Fibroblast of skin of right quadriceps (primary cell): Measurements from ENCODE around the gene FILIP1L.
"Not testable (repeated sequence)": the region's sequence is repeated elsewhere in the genome, so short reads cannot be mapped to it uniquely, and the experiment has no call there.

Source experiments
- DNase-seq: peaks from one replicate; pipeline ENCODE4 v3.0.0-alpha.2; 2013

FILIP1L gene

DNA sequence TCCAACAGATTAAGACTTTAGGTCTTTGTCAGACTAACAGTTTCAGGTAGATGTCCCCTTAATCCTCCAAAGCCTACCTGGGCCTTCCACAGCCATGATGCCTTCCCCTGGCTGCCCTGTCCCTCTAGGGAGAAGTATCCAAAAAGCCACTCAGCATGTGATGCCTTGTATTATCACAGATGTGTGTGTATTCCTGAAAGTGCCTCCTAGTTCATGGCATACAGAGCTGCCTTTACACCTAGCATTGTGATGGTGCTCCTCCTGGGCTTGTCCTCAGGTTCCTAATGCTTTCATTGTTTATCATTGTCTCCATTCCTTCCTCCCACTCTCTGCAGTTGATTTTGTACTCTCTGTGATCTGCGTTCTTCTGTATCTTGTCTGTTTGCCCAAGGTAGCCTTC is 253.1 kb downstream of the FILIP1L start:
- DNase-seq = no peak

DNA sequence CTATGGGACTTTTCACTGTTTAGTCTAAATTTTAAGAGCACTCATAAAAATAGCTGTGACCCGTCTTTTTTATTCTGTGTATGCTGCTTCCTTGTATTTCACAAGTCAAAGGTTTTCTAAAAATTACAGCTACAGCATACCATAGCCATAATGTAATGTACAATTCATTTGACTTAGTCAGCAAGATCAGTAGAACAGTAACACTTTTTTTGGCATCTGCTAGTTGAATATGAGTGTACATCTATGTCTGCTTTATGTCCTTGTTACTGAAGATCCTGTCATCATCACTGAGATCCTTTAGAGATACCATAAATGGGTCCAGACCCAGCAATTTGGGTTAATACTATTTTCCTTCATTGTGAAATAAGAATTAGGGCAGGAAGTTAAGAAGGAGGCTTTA is 254.5 kb downstream of the FILIP1L start:
- DNase-seq = peak; percentile 99

DNA sequence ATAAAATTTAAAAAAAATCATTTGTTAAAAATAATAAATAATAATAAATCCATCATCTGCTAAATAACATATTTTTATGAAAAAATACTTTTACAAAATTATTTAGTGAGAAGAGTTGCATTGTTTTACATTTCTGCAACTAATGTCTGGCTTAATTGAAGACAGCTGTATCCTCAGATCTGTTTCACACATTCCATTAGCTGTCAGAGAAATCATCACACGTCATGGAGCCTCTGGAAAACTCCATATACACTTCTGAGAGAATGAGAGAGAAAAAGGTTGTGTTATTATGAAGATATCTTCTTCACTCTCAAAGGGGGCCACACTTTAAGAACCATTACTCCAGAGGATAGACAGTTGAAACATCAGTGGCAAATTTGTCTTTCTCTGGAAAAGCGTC is 255.8 kb downstream of the FILIP1L start:
- DNase-seq = peak; percentile 72

DNA sequence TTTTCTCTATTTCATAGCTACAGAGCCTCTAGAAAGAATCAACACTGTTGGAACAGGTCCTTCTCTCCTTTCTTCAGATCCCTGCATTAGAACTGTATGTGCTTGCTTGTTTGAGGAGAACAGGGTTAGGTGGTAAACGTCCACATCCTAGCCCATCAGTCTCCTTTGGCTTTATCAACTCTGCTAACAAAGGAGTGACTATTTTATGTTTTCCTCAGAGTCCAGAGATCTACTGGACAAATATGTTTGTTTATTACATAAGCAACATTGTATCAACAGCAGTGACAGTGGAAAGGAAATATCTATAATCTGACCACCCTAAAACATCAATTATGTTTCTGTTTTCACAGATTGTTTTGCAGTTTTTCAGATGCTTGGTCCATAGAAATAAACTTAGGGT is 257.0 kb downstream of the FILIP1L start:
- no peak for DNase-seq

DNA sequence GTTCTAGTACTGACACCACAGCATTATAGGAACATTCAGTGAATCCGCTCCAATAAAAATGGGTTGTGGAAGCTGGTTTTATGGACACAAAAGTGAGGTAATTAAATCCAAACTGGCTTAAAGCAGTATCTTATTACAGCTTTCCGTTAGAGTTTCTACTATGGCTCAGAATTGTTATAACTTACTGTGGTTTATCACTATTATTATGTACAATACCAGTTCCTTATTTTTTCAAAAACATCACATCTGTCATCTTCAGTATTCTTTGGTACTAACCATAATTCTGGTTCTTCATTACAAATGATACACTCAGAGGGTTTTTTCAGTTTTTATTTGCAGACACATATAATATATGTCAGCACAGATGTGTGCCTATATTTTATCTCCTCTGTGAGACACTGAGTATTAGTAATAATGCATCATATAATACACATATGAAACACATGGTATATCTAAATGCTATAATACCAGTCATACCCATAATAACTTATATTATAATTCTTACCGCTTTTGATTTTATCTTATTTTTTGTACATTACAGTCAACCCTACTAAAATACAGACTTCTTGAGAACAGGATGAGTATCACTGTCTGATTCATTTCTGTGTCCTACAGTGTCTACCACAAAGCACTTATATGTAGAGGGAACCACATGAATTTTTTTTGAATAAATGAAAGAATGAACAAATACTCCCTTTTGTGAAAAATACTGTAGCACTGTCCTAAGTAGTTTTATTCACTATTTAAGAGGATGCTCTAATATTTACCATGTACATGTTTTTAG is 257.7 kb downstream of the FILIP1L start:
- no peak for DNase-seq

DNA sequence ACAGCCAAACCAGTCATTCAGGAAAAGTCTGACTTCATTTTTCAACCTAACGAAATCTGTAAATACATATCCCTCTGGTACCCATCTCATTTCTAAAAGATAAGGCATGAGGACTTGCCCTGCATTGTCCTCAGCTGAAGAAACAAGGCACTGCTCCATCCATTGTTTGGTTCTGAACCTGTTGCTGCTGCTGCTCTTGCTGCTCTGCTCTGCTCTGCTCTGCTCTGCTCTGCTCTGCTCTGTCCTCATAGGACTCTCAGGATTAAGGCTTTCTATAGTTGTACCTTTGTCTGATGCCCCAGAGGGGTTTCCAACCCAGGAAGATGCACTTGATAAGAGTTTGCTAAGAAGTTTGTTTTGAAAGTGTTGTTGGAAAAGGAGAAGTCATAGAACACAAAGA is 258.4 kb downstream of the FILIP1L start:
- DNase-seq = no peak

DNA sequence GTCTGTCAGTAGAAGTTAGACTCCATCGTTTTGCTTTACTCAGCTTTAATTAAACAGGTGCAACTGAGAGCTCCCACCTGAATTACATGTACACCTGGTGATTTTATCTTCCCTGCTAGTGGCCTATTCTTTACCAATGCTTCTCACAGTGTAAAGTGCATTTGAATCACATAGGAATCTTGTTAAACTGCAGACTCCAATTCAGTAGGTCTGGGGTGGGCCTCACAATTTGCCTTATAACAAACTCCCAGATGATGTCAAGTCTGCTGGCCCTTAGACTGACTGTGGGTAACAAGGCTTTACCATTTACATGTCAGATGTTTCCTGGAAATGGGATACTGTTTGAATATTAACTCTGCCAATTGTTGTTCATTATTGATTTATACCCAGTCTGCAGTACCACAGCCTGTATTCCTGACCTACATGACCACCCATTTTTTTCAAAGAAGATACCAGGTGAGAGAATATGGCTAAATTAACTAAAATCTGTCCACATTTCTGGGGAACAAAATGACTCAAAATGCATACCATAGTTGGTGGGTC is 259.5 kb downstream of the FILIP1L start:
- no peak for DNase-seq

DNA sequence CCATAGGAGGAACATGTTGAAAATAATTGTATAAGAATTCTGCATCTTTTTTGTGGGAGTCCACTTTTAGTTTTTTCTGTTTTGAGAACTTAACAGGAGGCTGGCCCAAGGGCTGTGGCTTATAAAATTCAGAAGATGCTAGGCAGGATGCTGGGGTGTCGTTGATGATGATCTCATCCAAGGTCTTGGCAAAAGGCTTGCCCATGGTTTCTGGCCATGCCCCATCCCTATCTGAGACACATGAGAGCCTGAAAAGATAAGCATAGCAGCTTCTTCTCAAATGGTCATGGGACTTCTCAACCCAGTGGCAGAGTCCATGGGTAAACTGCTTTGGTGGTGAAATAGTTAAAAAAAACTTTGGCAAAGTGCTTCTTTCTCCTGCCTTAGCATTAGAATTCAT is 261.4 kb downstream of the FILIP1L start:
- DNase-seq = no peak

DNA sequence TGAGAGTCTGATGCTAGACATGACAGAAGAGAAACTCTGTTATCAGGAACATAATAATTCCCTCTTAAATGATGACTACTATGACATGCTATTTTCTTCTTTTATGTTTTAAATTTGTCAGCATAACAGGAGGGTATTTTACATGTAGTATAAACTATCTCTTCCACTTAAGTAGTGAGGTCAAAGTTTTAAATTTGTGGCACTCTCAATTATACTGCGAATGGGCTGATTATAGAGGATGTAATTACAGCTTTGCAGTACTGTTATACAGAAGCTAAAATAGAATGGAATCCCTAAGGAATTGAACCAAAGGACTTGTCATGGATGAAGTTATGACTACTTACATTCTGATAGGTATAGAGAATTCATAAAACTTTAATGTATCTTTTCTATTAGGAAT is 262.3 kb downstream of the FILIP1L start:
- no peak for DNase-seq

DNA sequence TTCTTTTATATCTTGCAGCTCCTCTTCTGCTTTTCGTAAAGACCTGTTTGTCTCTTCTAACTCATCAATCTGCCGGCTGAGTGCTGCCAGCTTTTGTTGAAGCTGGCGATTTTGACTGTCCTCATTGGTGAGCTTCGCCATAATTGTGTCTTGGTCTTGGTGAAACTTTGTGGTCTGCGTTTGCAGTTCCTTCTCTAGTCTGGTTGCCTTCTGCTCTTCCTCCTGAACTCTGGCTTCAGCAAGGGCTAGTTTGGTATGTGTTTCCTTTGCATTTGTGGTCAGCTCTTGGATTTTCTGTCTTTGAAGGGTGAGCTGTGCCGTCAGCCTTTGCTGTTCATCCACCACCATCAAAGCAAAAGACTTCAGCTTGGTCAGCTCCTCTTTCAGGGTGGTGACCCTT is 263.7 kb downstream of the FILIP1L start:
- no peak for DNase-seq

DNA sequence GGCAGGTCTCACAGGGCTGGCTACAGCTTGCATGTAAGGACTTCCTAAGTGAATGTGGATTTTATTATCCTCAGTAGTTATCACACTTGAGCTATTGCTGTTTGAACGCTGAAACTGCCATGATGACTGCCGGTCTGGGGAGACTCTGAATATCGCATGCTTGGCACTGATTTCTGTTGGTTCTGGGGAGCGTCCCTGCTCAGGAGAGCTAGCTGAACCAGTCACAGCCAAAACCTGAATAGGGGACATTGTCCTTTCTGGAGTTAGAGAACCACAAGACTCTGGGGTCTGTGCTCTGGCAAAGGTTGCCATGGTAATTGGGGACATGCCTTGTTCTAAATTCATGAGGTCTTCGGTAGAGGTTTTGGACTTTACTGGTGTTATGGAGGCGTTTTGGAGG is 265.9 kb downstream of the FILIP1L start:
- DNase-seq = no peak

DNA sequence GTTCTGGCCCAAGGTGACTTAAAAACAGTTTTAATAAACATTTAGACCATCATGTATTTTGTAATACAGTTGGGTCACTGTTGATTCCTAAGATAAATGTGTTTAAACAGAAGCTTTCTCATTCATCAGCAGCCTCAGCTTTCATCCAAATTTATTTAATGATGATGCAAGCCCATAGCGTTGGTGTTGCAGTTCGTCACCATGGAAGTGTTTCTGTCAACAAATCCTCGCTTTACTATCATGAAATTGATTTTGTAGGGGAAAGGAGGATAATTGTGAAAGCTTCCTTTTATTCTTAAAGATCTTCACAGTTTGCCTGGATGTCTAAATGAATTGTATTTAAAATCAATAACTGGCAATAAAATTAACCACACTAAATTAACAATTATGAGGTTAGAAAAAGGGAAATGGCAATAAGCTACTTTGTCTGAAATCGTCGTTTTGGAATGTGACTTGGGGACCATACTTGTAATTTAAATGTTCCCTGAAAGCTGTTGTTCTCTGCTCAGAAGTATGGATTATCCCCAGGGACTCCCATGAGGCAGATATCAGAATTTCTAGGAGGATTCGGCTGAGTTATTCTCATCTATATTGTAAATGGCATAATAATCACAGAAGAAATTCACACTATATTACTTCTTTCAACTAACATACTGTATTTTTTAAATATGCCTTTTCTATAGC is 267.7 kb downstream of the FILIP1L start:
- DNase-seq = peak; percentile 72

DNA sequence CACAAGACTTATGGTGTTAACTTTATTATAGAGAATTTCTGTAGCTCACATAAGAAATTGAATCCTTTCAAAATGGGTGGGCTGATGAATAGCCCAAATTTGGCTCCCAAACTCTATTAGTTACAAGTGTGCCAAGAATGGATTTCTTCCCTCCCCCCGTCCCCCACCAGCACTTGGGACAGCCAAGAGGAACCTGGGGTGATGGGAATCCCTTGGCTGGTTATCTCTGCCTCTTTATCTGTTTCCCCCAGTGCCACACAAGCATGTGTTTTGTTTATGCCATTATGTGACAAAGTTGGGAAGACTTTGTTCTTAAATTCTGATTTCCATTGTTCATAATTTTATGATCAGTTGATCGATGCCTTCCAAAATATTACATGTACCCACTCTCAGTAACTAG is 268.3 kb downstream of the FILIP1L start:
- no peak for DNase-seq

DNA sequence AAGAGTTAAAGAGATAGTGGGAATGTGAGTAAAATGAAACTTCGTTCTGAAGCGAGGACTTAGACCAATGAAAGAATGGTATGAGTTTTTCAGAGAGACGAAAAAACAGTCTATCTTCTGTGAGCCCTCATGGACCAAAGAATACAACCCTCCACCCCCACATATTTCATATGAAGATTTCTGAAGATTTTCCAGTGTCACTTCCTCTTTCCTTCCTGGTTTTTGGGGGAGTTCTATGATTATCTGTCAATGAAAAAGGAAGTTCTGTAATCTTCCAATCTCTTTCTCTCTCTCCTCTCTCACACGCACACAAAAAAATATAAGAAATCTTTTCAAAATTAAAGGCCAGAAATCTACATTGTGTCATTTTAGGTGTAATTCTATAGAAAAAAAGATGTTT is 269.0 kb downstream of the FILIP1L start:
- no peak for DNase-seq

DNA sequence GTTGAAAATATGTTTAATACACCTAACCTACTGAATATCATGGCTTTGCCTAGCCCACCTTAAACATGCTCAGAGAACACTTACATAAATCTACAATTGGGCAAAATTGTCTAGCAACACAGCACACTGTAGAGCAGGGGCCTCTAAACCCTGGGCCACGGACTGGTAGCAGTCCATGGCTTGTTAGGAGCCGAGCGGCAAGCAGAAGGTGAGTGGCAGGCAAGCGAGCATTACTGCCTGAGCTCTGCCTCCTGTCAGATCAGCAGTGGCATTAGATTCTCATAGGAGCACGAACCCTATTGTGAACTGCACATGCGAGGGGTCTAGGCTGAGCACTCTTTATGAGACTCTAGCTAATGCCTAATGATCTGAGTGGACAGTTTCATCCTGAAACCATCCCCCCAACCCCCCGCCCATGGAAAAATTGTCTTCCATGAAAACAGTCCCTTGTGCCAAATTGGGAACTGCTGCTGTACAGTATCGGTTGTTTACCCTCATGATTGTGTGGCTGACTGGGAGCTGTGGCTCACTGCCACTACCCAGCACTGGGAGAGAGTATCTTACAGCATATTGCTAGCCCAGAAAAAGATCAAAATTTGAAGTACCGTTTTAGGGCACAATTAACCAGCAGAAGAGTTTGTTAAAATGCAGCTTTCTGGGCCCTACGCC is 270.6 kb downstream of the FILIP1L start:
- DNase-seq = no peak

DNA sequence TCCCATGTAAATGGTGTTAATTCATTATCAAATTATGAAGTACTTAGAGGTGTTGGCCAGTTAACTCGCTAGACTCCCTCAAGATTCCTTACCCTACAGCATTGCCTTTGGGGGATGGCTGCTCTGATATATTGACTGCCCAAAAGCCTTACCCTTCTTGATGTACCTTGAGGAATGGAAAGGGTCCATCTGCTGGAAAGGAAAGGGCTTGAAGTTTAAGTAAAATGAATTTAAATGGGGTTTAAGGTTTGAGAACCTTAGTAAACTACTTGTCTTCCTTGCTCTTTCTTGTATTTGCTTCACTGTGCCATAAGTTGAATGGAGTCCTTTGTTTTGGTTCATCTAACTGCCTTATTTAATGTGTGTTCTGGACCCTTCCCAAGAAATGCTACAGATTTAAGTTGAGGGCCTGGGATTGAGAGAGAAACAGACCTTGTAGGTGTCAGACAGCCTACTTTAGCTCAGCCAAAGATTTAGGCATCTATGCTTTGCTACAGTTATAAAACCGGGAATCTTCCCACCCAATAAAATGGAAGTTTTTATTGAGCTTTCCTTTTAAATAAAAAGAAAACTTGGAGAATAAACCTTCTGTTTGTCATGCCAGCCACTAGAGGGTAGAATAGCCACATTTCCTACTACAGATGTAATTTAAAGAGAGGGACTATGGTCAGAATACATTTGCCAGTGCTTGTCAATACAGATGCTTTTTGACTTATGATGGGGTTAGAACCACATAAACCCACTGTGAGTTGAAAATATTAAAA is 271.3 kb downstream of the FILIP1L start:
- DNase-seq = peak; percentile 60

DNA sequence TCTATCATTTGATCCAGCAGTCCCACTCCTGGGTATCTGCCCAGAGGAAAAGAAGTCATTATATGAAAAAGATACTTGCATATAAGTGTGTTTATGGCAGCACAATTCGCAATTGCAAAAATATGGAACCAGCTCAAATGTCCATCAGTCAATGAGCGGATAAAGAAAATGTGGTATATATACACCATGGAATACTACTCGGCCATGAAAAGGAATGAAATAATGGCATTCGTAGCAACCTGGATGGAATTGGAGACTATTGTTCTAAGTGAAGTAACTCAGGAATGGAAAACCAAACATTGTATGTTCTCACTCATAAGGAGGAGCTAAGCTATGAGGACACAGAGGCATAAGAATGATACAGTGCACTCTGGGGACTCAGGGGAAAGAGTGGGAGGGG is 272.4 kb downstream of the FILIP1L start:
- DNase-seq = not testable (repeated sequence)

DNA sequence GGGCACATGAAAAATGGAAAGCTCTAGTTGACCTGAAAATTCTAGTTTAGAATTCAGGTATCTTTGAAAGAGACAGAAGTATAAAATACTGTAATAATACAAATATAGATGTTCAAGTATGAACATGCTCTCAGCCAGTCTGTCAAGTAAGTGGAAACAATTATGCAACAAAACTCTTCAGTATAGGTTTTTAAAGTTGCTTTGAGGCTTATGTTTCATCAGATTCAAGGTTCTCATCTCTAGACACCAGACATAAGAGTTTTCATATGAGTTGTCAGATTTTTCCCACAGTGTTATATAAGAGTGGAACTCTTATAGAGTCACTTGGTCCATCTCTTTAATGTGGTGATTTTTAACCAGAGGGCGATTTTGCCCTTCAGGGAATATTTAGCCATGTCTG is 274.7 kb downstream of the FILIP1L start:
- DNase-seq = no peak

DNA sequence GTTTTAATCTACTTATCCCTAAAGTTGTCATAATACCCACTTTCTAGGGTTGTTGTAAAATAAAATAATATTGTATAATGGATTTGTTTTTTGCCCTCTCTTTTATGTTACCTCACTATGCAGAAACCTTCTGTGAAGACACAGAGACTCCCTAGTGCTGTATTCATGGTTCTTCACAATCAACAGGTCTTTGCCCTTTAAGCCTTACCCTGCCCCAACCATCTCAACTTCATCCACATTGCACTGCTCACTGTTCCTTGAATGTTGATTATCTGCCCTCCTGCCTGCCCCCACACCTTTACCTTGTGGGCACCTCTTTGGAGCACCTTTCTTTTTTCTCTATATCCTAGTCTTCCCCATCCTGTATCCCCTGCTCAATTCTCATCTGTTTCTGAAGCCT is 275.5 kb downstream of the FILIP1L start:
- DNase-seq = no peak

DNA sequence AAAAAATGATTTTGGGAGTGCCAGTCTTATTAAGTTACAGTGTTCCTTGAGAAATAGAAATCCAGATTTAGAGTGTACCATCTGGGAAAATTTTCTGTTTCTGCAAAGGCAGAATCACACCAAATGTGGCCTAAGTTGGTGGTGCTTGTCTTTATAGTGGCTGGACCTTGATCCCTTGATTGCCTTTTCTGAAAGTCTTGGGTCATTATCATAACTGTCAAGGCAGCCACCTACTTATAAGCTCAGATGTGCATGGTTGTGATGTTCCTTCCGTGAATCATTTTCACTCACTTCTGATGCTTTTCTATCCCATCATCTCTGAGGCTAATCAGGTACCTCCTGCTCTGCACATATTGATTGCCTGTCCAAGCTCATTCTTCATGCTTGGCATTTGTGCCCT is 276.6 kb downstream of the FILIP1L start:
- DNase-seq = no peak

DNA sequence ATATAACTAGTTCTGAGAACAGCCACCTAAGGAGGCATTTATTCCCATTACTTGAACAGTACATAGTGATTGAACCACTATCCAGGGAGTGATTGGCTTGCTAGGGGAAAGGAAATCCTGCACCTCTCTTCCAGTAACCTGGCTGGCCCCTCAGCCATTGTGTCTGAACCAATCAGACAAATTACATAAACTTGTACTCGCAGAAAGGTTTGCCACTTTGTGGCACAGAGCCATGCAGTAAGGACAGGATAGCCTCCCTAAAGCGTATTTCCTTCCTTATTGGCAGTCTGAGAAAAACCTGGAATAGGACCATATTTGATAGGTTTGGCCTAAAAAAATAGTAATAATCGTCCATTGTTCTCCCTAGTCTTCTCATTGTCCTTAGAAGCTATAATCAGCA is 277.6 kb downstream of the FILIP1L start:
- no peak for DNase-seq

DNA sequence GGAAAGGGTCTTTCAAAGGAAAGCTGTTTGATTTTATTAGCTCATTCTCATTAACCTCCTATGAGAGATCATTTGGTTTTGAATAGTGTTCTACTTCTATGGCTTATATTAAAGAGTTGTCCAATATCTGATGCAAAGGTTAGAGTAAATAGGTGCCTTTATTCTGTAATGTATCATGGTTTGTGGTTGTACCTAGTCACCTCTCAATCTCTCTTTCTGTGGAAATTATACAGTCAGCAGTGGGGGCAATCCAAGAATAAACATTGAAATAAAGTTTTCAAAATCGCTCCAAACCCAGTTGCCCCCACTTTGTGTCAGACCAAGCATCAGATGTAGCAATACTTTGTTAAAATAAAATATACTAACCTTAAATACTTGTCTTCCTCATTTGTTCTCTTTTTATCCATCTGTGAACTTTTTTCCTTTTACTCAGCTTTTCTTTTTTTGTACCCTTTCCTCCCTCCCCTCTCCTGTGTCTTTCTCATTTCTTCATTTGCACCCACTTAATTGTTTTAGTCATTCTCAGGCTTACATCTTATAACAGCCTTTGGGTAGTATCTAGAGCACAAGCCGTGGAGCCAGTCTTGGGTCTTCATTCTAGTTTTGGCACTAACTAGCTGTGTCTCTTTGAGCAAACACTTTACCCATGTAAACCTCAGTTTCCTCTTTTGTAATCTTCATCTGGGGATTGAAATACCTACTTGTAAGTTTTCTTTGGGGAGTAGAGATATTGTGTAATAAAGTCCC is 279.9 kb downstream of the FILIP1L start:
- DNase-seq = no peak
